Stimulated activated naive B cell treated with anti-CD40 and anti-IgM and Interleukin-4, amounts not matched to agents 10 μg/mL and 1 μg/mL and 100 μg/mL, for 72 hours (primary cell): ENCODE results near the gene AGER.
"Not testable (repeated sequence)": the region's sequence is repeated elsewhere in the genome, so short reads cannot be mapped to it uniquely, and the experiment has no call there.

ENCODE experiments used
- ATAC-seq, 2 donors: fragments of 150-1000 bp; cut with Tn5 transposase; replicated peaks; 2 replicates each; pipeline ENCODE4 v1.10.0; 2021; ENCODE audit warnings: moderate library complexity in 1 of 2
- DNase-seq: peaks from one replicate; pipeline ENCODE4 v3.0.0; 2021
- H3K27ac Mint-ChIP-seq: one replicate; pipeline ENCODE4 v1.8.0; 2022; ENCODE audit warnings: mild to moderate bottlenecking, mixed read lengths
- H3K27me3 Mint-ChIP-seq, 2 donors: one replicate each; pipeline ENCODE4 v1.8.0; 2022; ENCODE audit warnings: mixed read lengths in 2 of 2
- H3K36me3 Mint-ChIP-seq, 2 donors: one replicate each; pipeline ENCODE4 v1.8.0; 2022; ENCODE audit warnings: mixed read lengths in 2 of 2, mild to moderate bottlenecking in 1 of 2
- H3K4me1 Mint-ChIP-seq, 2 donors: one replicate each; pipeline ENCODE4 v1.8.0; 2022; ENCODE audit warnings: mixed read lengths in 2 of 2, mild to moderate bottlenecking in 1 of 2
- H3K4me3 Mint-ChIP-seq, 2 donors: one replicate each; pipeline ENCODE4 v1.8.0; 2022; ENCODE audit warnings: mild to moderate bottlenecking in 2 of 2, mixed read lengths in 2 of 2, moderate library complexity in 1 of 2
- H3K9me3 Mint-ChIP-seq, 2 donors: one replicate each; pipeline ENCODE4 v1.8.0; 2022; ENCODE audit warnings: mixed read lengths in 2 of 2, mild to moderate bottlenecking in 1 of 2

AGER gene

DNA sequence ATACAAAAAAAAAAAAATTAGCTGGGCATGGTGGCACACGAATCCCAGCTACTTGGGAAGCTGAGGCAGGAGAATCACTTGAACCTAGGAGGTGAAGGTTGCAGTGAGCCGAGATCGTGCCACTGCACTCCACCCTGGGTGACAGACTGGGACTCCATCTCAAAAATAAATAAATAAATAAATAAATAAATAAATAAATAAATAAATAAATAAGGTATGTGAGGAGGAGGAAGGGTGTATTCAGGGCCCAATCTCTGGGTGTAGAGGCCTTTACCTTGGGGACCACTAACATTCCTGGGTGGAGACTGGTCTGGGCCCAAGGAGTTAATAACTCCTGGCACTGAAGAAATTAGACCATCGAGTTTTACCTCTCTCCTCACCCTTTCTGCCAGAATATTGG is 27.4 kb upstream of the AGER start:
- not testable (repeated sequence) for H3K4me3 Mint-ChIP-seq, H3K27me3 Mint-ChIP-seq, DNase-seq, H3K9me3 Mint-ChIP-seq, ATAC-seq, H3K27ac Mint-ChIP-seq, H3K36me3 Mint-ChIP-seq
- H3K4me1 Mint-ChIP-seq = peaks cover 4 to 11% of the 10 kb centered on the region in 2 donors

DNA sequence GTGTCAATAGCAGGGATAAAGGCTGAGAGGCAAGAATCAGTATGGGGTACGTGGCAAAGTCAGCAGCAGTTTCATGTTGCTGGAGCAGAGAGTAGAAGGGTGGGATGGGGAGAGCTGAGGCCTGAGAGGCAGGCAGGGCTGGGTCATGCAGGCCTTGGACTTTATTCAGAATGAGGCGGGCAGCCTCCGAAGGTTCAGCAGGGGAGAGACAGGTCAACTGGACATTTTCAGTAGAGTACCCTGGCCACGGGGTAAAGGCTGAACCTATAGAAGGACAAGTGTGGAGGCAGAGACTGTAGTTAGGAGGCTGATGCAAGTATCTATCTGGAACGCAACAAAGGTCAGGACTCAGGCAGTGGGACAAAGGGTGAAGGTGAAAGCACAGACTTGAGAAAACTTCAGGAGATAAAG is 26.1 kb upstream of the AGER start:
- ATAC-seq = no peak
- Mint-ChIP-seq H3K4me3 (no peak overlapping the region), H3K36me3 (no peaks in the 10 kb centered on the region), H3K27ac (no peak overlapping the region), H3K4me1 (peaks cover 4 to 6% of the 10 kb centered on the region in 2 donors), H3K27me3 (no peaks in the 10 kb centered on the region), H3K9me3 (no peaks in the 10 kb centered on the region)
- no peak for DNase-seq

DNA sequence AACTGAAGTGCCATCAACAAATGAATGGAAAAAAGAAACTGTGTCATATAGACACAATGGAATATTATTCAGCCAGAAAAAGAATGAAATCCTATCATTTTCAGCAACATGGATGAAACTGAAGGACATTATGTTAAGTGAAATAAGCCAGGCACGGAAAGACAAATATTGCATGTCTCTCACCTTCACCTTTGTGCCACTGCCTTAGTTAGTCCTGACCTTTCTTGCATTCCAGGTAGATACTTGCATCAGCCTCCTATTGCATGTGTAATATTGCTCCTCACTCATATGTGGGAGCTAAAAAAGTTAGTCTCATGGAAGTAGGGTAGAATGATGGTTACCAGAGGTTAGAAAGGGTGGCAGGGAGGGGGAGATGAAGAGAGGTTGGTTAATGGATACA is 24.9 kb upstream of the AGER start:
- DNase-seq (no peak), ATAC-seq (no peak)
- H3K9me3 Mint-ChIP-seq = no peaks in the 10 kb centered on the region
- peaks cover 1 to 2% of the 10 kb centered on the region in 2 donors for H3K4me1 Mint-ChIP-seq
- H3K27ac Mint-ChIP-seq = no peak overlapping the region
- H3K36me3 Mint-ChIP-seq = no peaks in the 10 kb centered on the region
- H3K4me3 Mint-ChIP-seq = no peak overlapping the region
- peaks cover 9 to 10% of the 10 kb centered on the region in 2 donors for H3K27me3 Mint-ChIP-seq

DNA sequence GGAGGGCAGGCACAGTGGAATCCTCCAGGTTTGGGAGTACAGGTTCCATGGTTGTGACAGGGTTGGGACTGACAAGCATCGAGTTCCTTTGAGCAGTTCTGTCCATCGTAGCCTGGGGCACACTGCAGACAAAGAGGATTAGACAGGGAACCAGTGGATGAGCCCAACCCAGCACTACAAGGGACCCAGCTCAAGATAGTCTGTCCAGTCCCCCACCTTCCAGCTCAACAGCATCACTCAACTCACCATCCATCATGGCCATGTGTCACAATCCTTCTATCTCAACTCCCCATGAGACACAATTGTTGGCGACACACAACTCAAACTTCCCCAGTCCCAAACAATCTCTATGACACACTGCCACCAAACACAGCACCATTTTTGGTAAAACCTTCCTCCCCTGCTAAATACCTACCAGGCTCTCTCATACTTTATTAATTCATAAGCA is 20.2 kb upstream of the AGER start:
- H3K4me1 Mint-ChIP-seq = no peaks in the 10 kb centered on the region
- H3K27me3 Mint-ChIP-seq = peaks cover 9 to 11% of the 10 kb centered on the region in 2 donors
- no peak overlapping the region for H3K4me3 Mint-ChIP-seq
- H3K9me3 Mint-ChIP-seq = no peaks in the 10 kb centered on the region
- no peak for ATAC-seq
- DNase-seq = no peak
- no peak overlapping the region for H3K27ac Mint-ChIP-seq
- H3K36me3 Mint-ChIP-seq = no peaks in the 10 kb centered on the region

DNA sequence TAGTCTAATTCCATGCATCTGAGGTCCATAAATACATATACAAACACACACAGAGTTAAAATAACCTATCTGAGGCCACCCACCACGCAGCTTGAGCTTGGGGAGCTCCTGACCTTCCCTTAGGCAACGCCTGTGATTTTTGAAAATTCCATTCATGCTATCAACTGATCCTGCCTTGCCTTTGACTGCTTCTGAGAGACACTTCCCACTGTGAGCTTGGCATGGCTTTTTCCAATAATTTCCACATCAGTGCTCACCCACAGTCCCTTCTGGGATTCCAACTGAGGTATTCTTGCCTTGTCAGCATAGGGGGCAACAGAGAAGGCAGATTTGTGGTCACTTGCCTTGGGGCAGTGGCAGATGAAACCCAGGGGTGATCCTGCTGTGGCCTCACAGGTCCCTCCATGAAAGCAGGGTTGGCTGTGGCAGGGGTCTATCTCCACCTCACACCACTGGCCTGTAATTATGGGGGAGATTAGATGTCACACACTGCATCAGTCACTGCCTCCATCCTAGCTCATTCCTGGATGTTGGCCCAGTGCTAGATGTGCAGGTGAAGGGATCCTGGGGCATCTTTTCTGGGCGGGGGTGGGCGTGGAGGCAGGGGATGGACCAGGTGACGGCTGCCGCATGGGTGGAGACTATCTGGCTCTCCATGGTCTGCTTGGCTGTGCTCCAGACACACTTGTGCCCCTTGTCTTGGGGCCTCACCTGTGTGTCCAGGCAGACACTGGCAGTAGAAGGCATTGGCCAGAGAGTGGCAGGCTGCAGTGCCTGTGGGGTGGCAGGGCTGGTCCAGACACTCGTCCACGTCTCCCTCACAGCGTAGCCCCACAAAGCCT is 19.6 kb upstream of the AGER start:
- H3K4me3 Mint-ChIP-seq = no peak overlapping the region
- no peak for DNase-seq
- H3K27me3 Mint-ChIP-seq = peaks cover 9 to 11% of the 10 kb centered on the region in 2 donors
- no peak for ATAC-seq
- no peaks in the 10 kb centered on the region for H3K36me3 Mint-ChIP-seq
- no peak overlapping the region for H3K27ac Mint-ChIP-seq
- no peaks in the 10 kb centered on the region for H3K4me1 Mint-ChIP-seq
- H3K9me3 Mint-ChIP-seq = no peaks in the 10 kb centered on the region

DNA sequence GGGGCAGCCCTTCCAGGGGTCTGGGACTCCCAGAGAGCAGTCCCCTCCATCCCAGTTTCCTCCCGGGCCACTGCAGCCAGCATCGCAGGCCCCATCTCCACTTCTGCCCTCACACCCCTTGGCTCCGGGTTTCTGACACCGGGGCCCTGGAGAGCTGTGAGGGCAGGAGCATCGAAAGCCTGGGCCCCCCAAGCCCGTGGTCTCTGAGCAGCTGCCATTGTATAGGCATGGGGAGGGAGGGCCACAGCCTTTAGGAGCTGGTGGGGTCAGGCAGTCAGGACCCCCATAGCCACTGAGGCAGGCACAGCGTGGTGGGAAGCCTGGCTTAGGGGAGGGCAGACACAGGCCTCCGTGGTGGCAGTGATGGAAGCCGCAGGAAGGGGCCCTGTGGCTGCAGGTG is 18.1 kb upstream of the AGER start:
- no peaks in the 10 kb centered on the region for H3K9me3 Mint-ChIP-seq
- H3K36me3 Mint-ChIP-seq = no peaks in the 10 kb centered on the region
- H3K27me3 Mint-ChIP-seq = peaks cover 9 to 11% of the 10 kb centered on the region in 2 donors
- H3K4me3 Mint-ChIP-seq = no peak overlapping the region
- no peak overlapping the region for H3K27ac Mint-ChIP-seq
- H3K4me1 Mint-ChIP-seq = peaks cover 2% of the 10 kb centered on the region in 2 donors
- ATAC-seq (no peak), DNase-seq (no peak)

DNA sequence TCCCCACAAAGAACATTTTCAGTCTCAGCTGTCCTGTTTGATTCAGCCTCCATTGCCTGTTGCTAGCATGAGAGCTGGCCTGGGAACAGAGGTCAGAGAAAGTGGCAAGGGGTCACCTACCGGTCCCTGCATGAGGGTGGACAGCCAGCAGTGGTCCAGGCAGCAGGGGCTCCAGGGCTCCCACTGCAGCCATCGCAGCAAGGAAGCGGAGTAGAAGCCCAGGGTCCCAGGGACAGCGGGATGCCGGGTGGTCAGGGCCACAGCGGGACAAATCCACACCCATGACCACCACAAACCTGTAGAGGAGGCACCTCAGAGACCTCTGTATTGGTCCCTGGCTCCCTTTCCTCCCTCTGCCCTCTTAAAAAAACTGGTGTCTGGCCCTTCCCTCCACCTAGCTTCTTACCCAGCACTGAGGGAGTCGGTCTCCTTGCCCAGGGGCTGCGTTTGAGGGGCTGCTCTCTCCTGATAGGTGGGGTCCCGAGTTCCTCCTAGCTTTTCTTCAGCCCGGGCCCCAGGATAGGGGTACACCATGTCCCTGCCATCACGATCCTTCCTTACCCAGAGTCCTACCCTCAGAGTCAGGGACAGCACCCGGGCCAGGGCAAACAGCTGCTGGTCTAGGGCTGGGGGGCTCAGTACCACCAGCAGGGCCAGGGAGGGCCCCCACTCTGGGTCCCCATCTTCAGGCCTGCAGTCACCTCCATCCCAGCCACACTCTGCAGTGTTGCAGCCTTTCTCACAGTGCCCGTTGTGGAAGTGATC is 16.8 kb upstream of the AGER start:
- Mint-ChIP-seq H3K27ac (no peak overlapping the region), H3K4me3 (no peak overlapping the region), H3K27me3 (peaks cover 9 to 11% of the 10 kb centered on the region in 2 donors), H3K4me1 (peaks cover 8 to 10% of the 10 kb centered on the region in 2 donors), H3K9me3 (no peaks in the 10 kb centered on the region), H3K36me3 (no peaks in the 10 kb centered on the region)
- DNase-seq (no peak), ATAC-seq (no peak)

DNA sequence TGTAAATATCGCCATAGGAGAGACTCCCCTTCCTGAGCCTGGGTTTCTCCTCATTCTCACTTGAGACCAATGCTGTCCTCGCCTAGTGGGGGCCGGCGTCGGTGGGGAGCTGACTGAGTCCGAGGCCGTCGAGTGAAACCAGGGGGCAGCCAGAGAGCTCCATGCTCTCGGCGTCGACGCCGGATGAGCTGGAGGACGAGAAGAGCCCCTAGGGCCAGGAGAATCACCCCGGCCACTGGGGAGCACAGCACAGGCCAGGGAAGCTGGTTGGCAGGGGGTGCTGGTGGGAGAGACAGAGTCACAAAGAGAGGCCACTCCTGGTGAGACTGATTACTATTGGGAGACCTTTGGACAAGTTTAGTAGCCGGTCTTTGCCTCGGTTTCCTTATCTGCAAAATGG is 14.8 kb upstream of the AGER start:
- H3K27ac Mint-ChIP-seq = peak overlapping the region; percentile 9
- H3K4me1 Mint-ChIP-seq = peaks cover 18 to 21% of the 10 kb centered on the region in 2 donors
- H3K4me3 Mint-ChIP-seq = no peak overlapping the region
- ATAC-seq = no peak
- no peaks in the 10 kb centered on the region for H3K27me3 Mint-ChIP-seq
- H3K9me3 Mint-ChIP-seq = no peaks in the 10 kb centered on the region
- no peaks in the 10 kb centered on the region for H3K36me3 Mint-ChIP-seq
- DNase-seq = no peak

DNA sequence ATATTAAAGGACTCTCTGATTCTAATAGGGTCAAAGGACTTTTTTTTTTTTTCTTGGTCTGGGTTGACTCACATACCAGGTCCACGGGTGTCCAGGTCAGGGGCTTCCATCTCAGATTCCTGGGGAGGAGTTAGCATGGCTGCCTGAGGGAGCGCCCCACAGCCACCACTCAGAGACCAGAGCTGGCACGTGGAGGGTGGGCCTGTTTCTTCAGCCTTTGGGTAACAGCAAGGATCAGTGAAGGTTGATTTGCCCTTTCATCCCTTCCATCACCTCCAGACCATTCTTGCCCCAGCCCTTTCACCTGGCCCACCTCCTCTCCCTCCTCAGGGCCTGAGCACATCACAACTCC is 14.3 kb upstream of the AGER start:
- Mint-ChIP-seq H3K36me3 (no peaks in the 10 kb centered on the region), H3K27ac (no peak overlapping the region), H3K4me1 (peaks cover 22 to 27% of the 10 kb centered on the region in 2 donors), H3K9me3 (no peaks in the 10 kb centered on the region), H3K4me3 (no peak overlapping the region), H3K27me3 (no peaks in the 10 kb centered on the region)
- ATAC-seq = no peak
- no peak for DNase-seq

DNA sequence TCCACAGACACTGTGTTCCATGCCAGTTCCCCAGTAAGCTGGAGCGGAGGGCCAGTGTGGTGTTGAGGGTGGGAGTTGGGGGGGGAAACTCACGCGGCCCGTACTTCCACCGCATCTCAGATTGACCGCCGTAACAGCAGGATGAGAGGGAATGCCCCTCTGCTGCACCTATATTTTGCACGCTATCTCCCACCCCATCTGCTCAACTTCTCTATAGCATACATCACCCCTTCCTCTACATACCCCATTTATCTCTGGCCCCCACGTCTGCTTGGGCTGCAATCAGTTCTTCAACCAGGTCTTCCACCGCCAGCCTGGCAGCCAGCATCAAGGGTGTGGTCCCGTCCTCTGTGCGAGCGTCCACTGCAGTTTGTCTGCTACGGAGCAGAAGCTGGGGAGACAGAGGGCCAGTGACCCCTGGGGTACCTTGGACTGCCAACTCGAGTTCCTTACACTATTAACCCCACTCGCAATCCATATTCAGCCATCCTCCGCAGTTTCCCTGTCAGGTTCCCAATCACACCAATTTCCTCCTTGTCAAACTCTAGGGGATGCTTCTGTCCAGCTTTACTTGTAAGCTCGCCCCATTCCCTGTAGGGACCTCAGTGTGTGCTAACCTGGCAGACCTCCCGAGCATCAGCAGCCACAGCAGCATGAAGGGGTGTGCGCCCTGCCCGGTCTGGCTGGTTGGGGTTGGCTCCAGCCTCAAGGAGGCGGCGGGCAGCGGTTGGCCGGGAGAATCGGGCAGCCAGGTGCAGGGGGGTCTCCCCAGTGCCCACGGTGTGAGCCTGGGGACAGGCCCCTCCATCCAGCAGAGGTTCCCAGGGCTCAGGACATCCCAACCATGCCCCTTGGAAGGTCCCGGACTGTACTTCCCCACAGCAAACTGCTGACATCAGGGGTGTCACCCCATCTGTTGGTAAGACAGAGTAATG is 12.9 kb upstream of the AGER start:
- Mint-ChIP-seq H3K9me3 (no peaks in the 10 kb centered on the region), H3K4me3 (peak overlapping the region; percentile 94), H3K27me3 (no peaks in the 10 kb centered on the region), H3K36me3 (peaks cover 3 to 8% of the 10 kb centered on the region in 2 donors), H3K27ac (peak overlapping the region; percentile 99), H3K4me1 (peaks cover 27 to 39% of the 10 kb centered on the region in 2 donors)
- DNase-seq (no peak), ATAC-seq (no peak)

DNA sequence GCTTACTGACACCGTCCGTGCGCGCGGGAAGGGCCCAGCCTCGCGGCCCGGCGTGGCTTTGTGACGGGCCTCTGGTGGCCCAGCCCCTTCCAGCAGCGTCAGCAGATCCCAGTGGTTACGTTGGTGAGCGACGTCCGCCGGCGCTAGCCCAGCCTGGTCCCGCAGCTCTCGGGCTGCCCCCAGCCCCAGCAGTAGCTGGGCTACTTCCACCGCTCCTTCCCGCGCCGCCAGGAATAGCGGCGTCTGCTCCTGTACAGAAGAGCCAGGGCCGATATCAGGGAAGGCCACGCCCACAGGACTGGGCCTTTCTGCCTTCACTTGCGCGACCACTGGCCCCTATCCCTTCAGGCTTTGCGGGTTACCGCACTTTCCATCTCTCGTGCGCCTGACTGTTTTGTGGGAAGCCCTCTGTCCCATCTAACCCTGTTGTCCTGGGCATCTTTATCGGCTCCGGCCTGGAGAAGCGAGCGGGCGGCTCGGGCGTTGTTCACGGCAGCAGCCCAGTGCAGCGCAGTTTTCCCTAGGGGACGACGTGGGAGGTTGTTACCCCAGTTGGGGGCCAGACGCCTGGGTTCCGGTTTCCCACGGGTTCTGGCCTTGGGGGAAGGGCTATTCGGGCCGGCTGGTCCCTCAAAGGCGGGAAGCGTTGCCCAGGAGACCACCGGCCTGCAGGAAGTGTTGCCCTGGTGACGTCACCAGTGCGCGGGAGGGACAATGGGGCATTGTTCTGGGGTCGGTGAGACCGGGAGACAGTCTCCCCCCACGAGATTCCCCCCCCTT is 12.0 kb upstream of the AGER start:
- H3K27me3 Mint-ChIP-seq = no peaks in the 10 kb centered on the region

DNA sequence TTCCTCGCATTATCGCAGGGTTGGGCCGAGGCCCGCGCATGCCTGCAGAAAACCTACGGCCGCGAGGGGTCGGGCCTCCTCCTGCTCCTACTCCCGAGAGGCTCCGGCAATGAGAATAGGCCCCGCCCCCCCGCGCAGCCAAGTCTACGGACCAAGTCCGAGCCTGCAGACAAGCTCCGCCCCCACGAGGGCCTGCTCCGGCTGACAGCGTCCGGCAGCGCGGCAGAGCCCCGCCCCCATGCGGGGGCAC is 11.5 kb upstream of the AGER start:
- ATAC-seq (peak in 1 of 2 donors; percentile 78), DNase-seq (peak; percentile 100)
- peak overlapping the region; percentile 99 for H3K27ac Mint-ChIP-seq
- peaks cover 38 to 53% of the 10 kb centered on the region in 2 donors for H3K4me1 Mint-ChIP-seq
- peaks cover 13 to 19% of the 10 kb centered on the region in 2 donors for H3K36me3 Mint-ChIP-seq
- H3K9me3 Mint-ChIP-seq = no peaks in the 10 kb centered on the region
- peak overlapping the region; percentile 94 for H3K4me3 Mint-ChIP-seq
- no peaks in the 10 kb centered on the region for H3K27me3 Mint-ChIP-seq

More for the DNA sequence above, 12.0 kb upstream of the AGER start:
- peak overlapping the region; percentile 99 for H3K27ac Mint-ChIP-seq
- peaks cover 12 to 16% of the 10 kb centered on the region in 2 donors for H3K36me3 Mint-ChIP-seq
- H3K4me1 Mint-ChIP-seq = peaks cover 35 to 48% of the 10 kb centered on the region in 2 donors
- no peaks in the 10 kb centered on the region for H3K9me3 Mint-ChIP-seq
- peak overlapping the region; percentile 94 for H3K4me3 Mint-ChIP-seq
- DNase-seq (peak; percentile 85), ATAC-seq (peak; percentile 86 to 88)

DNA sequence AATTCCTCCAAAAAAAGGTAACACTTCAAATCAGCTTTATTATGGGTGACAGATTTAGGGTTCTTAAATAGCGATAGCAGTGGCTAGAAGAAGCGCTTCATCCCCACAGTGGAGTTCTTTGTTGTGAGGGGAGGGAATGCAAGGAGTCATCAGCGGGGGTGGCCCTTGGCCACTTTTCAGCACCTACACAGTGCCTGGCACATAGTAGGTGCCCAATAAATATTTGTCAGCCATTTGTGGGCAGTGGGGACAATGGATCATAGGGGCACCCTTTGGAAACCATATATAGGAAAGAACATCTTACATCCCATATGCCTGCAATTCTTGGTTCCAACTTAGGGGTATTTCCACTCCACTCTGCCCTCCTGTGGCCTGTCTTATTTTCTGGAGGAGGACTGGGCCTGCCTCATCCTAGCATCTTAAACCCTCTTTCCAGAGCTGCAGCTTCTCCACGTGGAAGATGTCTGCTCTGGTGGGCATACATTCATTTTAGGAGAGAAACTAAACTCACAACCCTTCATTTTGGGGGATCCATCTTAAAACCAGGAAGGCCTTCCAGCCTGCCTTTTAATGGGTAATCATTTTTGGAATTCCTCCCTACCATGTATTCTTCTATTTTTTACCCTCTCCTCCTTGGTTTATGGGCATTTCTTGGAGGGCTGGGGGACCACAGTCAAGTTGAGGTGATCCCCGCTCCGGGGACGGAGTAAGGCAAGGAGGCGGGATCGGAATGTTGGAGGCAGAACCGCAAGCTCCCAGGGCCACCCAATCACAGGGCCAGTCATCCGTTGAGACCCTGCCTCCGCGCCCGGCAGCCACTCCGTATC is 11.0 kb upstream of the AGER start:
- ATAC-seq (no peak), DNase-seq (no peak)
- no peaks in the 10 kb centered on the region for H3K9me3 Mint-ChIP-seq
- peak overlapping the region; percentile 99 for H3K27ac Mint-ChIP-seq
- H3K4me1 Mint-ChIP-seq = peaks cover 38 to 58% of the 10 kb centered on the region in 2 donors
- H3K4me3 Mint-ChIP-seq = peak overlapping the region; percentile 94
- H3K27me3 Mint-ChIP-seq = no peaks in the 10 kb centered on the region
- H3K36me3 Mint-ChIP-seq = peaks cover 13 to 23% of the 10 kb centered on the region in 2 donors
